HG02852 (cell line): Measurements from ENCODE around the gene HRC.
"Not testable (repeated sequence)": the region's sequence is repeated elsewhere in the genome, so short reads cannot be mapped to it uniquely, and the experiment has no call there.

Source experiments
- ATAC-seq: cut with Tn5 transposase; IDR thresholded peaks from one replicate; pipeline ENCODE4 v1.9.1; 2021; ENCODE audit warnings: mild to moderate bottlenecking, moderate library complexity; ENCODE audit not compliant: unreplicated experiment

HRC gene

DNA sequence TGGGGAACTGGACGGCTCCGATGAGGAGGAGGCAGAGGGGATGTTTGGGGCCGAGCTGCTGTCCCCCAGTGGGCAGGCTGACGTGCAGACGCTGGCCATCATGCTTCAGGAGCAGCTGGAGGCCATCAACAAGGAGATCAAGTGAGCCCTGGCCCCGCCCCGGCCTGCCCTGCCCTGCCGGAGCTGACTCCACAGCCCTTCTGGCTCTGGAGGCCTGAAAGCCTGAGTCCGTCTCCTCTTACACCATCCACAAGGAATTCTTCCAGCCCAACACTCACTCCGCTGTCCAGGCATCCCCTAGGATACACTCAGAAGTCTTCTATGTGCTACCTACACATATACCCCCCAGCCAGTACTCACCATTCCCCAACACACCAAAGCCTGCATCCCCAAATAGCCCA, 18.4 kb downstream of the HRC start:
- no peak for ATAC-seq

DNA sequence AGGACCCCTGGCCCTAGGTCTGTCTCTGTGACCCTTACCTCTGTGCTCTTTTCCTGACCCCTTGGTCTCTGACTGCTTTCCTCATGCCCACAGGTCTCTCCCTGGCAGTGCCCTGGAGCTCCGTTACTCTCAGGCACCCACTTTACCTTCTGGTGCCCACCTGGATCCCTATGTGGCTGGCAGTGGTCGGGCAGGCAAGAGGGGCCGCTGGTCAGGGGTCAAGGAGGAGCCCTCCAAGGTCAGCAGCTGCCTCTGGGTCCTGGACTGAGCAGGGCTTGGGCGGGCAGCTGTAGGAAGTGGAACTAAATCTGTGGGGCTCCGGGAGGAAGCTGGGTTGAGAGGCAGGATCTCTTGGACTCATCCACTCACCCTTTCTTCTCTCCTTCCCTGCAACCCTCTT, 19.5 kb downstream of the HRC start:
- ATAC-seq = no peak

DNA sequence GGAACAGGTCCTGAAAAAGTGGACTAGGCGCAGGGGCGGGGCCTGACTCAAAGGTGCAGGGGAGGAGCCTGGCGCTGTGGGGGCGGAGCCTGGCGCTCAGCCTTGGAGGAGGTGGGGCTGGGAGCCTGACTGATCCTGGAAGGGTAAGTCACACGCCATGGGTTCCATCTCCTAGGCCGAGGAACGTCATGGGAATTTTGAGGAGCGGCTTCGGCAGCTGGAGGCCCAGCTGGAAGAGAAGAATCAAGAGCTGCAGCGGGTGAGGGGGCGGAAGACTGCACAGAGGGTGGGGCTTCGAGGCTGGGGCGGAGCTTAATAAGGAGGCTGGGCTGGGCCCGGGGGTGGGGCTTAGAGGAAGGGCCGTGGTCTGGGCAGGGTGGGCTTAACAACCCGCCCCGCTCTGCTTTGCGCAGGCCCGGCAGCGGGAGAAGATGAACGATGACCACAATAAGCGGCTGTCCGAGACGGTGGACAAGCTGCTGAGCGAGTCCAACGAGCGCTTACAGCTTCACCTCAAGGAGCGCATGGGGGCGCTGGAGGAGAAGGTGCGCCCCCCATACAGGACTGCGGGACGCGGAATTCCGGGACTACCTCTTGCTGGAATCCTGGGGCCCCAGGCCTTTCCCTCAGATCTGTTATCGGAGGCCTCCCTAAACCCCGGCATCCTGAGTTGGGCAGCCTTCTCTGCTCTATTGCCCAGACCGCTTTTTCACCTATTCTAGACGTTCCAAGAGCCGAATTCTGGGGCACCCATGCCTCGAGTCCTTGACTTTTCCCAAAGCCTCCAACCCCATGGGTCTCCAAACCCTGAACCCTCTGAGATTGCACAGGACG, 21.4 kb downstream of the HRC start:
- ATAC-seq = no peak

DNA sequence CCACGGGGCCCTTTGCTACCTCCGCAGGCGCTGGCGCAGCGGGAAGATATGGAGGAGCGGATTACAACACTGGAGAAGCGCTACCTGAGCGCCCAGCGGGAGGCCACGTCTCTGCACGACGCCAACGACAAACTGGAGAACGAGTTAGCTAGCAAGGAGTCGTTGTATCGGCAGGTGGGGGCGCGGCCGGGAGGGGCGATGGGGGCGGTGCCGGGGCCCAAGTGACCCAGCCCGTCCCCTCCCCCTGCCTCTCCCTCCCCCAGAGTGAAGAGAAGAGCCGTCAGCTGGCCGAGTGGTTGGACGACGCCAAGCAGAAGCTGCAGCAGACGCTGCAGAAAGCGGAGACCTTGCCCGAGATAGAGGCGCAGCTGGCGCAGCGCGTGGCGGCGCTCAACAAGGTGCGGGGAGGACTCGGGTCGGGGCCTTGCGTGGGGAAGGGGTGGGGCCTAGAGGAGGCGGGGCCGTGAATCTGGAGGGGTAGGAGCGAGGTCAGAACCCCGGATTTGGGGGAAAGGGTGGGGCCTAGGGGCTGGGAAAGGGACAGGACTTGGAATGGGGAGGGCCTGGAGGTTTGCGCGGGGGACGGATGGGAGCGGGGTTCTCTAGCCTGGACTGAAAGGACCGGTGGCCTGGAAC, 22.1 kb downstream of the HRC start:
- ATAC-seq = no peak

DNA sequence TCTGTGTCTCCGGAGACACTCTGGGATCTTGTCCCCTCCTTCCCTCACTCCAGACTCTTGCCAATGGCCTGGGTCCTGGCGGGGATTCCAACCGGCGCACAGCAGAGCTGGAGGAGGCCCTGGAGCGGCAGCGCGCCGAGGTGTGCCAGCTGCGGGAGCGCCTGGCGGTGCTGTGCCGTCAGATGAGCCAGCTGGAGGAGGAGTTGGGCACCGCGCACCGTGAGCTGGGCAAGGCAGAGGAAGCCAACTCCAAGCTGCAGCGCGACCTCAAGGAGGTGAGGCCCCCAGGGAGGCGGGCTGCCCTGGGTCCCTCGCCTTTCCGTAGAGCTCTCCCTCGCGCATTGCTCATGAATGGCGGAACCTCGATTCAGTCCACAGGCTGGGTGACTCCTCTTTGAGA, 24.9 kb downstream of the HRC start:
- no peak for ATAC-seq

DNA sequence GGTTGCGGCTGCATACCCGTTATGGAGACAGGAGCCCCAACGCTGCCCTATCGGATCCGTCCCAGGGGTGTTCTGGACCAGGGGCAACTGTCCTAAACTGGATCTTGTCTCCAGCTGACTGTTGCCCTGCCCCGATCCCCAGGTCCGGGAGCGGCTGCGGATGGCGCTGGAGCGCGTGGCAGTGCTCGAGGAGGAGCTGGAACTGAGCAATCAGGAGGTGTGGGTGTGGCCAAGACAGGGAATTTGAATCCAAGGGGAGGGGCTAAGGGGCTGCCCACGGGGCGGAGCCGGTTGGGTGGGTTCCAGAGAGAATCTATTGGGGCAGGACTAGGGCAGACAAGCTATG, 26.0 kb downstream of the HRC start:
- no peak for ATAC-seq

DNA sequence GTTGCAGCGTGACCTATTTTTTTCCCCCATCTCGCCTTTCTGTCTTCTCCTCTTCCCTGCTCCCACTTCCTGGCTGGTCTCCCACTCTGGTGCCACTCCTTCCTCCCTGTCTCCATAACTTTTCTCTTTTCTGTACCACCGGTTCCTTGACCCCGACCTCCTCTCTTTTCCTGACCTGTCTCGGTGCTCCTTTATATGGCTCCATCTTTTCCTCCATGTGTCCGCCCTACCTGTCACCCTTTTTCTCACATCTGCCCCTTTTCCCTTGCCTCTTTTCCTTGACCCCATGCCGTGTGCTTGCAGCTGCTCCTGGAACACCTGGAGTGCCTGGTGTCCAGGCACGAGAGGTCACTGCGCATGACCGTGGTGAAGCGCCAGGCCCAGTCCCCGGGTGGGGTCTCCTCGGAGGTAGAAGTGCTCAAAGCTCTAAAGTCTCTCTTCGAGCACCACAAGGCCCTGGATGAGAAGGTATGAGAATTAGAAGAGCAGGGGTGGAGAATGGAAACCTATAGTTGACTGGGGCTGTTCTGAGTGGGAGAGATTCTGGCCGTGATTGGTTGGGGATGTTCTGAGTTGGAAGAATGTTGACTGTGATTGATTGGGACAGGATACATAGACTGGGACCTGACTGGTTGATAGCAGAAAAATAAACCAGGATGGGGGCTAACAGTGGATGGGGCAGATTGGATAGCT, 26.5 kb downstream of the HRC start:
- no peak for ATAC-seq

DNA sequence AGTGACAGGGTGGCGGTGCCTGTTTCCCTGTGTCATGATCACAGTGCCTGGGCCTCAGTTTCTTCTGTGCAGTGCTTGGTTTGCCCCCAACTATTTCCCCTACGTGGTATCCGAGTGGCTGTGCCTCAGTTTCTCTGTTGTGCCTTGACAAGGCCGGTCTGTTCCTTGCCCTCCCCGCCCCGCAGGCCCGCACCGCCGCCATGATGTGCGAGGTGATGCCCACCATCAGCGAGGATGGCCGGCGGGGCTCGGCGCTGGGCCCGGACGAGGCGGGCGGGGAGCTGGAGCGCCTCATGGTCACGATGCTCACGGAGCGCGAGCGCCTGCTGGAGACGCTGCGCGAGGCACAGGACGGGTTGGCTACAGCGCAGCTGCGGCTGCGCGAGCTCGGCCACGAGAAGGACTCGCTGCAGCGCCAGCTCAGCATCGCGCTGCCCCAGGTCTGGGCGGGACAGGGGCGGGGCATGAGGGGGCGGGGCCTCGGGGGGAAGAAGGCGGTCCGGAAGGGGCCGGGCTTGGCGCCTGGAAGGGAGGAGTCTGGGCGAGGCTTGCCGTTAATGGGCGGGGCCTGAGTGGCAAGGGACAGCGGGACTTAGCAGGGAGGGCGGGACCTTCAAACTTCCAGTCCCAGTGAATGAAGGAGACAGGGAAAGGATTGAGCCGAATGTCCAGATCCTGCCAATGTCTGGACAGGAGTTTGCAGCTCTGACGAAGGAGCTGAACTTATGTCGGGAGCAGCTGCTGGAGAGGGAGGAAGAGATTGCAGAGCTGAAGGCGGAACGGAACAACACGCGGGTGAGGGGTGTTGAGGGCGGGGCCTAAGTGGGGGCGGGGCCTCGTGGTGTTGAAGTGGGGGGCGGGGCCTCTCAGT, 27.3 kb downstream of the HRC start:
- ATAC-seq = peak; percentile 91

DNA sequence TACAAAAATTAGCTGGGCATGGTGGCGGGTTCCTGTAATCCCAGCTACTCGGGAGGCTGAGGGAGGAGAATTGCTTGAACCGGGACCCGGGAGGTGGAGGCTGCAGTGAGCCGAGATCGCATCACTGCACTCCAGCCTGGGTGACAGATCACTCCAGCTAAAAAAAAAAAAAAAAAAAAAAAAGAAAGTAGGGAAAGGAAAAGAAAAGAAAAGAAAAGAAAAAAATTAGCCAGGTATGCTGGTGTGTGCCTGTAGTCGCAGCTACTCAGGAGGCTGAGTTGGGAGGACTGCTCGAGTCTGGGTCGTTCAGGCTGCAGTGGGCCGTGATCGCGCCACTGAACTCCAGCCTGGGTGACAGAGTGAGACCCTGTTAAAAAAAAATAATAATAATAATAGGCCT, 28.0 kb downstream of the HRC start:
- not testable (repeated sequence) for ATAC-seq

DNA sequence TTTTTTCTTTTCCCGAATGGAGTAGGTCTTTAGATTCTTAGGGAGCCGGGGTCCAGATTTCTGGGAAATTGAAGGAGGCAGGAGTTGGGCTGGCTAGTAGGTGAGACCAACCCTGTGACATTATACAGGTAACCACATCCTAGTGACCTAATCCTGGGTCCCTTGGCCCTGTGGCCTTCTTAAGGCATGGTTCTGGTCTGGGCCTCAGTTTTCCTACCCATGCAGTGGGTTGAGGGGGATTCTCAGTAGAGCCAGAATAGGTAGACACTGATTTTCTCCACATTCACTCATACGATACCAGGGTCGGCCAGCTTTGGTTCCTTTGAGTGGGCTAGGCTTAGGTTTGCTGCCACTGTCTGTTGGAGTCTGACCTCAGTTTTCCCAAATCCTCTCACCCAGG, 28.6 kb downstream of the HRC start:
- ATAC-seq = no peak

DNA sequence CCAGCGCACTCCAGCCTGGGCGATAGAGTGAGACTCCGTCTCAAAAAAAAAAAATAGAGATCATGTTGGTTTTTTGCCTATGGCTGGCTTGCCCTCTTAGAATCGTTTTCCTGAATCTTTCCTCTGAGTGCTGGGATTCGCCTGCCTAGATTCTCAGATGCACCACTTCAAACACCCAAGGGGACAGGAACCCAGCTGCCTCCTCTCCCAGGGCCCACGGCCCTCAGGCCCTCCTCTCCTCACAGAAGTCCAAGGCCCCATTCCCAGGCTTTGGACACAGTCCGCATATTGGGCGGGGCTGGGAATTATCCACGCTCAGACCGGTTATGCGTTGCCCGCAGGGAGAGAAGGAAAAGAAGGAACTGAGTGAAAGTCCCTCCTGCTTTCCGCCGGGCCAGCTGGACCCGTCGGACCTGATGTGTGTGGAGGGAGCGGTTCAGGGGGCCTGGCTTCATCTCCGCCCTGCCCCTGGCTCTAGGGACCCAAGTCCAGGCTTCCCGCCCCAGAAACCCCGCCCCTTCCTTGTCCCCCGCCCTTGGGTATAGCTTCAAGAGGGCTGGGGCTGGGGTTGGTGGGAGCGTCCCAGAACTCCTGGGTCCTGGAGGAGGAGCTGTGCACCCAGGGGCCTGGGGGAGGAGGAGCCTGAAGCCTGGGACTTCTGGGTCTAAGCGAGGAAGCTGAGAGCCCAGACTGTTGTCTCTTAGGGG, 30.0 kb downstream of the HRC start:
- ATAC-seq = no peak

DNA sequence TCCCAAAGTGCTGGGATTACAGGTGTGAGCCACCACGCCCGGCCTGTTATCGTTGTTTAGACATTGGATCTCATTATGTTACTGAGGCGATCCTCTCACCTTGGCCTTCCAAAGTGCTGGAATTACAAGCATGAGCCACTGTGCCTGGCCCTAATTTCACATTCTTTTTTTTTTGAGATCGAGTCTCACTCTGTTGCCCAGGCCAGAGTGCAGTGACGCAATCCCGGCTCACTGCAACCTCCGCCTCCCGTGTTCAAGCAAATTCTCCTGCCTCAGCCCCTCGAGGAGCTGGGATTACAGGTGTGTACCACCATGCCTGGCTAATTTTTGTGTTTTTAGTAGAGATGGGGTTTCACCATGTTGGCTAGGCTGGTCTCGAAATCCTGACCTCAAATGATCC, 31.9 kb downstream of the HRC start:
- not testable (repeated sequence) for ATAC-seq

DNA sequence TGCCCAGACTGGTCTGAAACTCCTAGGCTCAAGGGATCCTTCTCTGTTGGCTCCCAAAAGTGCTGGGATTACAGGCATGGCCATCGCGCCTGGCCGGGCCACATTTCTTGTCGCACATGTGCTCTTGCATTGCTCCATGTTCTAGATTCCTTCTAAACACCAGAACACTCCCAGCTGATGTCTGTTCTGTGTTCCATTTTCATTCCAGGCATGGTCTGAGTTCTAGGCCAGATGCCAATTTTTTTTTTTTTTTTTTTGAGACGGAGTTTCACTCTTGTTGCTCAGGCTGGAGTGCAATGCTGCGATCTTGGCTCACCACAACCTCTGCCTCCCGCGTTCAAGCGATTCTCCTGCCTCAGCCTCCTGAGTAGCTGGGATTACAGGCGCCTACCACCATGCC, 33.4 kb downstream of the HRC start:
- not testable (repeated sequence) for ATAC-seq

DNA sequence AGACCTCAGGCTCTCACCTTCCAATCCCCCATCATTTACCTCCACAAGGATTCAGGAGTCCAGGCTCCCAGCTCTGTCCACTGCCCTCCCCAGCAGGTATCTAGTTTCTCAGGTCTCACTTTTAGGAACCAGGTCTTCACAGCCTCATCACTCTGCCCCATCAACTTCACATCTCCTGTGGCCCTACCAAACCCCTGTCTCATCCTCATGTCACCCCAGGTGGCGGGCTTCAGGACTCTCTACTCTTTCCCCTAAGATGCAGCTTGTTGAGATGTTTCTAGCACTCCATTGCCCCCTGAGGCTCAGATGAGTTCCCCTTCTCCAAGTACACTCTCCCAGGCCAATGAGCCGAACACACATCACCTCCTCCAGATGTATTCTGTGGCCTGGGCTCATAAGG, 34.3 kb downstream of the HRC start:
- no peak for ATAC-seq

DNA sequence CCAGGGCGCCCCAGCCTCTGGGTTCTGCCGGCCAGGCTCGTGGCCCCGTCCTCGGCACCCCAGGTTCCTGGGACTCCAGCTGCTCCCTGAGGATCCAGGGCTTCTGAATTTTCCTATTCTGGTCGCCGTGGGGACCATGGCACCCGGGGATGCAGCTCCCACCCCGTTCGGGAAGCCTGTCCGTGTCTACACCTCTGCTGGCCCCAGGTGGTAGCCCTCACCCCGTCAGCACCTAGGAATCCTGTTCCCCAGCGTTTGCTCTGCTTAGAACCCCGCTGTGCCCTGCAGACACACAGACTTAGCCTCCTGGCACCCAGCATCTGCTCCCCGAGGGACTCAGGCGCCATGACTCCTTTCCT, 34.9 kb downstream of the HRC start:
- ATAC-seq = no peak

DNA sequence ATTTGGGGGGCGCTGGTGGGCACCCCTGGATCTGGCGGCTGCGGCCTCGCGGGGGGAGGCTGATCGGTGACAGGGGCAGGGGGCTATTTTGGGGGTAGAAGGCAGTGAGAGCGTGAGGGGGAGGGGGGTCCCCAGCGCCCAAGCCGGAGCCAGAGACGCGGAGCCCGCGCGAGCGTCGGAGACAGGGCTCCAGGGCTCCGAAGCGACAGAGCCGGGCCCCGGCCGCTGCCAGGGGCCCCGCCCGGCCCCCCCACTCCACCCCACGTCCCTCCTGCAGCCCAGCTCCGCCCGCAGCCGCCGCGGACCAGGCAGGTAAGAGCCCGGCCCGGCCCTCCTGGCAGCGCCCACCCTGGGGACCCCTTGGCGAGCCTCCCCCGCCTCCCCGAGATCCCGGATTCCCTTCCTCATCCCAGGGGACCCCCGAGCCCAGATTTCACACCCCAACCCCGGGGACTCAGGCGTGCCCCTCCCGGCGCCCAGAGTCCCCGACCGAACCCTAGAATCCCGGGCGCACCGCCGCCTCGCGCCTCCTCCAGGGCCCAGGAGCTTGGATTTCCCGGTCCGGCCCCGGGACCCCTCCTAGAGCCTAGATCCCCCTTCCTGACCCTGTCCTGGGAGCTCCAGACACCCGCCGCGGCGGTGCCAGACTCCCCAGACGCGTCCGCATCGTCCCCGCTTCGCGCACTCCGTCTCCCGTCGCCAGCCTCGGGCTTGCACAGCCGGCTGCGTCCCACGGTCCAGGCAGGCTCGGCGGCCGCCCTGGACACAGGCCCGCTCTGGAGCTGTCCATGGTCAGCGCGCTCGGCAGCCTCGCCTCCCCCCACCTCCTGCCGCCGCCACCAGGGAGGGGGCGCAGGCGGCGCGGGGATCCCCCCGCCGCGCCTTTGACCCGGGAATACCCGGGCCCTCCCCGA, 35.5 kb downstream of the HRC start, which contains the start of gene PPFIA3:
PPFIA3 (plus strand) TSS at position 134 of the 914 bp plus-strand sequence. CDS start 8,330 bp downstream, outside the sequence.
- ATAC-seq = no peak

DNA sequence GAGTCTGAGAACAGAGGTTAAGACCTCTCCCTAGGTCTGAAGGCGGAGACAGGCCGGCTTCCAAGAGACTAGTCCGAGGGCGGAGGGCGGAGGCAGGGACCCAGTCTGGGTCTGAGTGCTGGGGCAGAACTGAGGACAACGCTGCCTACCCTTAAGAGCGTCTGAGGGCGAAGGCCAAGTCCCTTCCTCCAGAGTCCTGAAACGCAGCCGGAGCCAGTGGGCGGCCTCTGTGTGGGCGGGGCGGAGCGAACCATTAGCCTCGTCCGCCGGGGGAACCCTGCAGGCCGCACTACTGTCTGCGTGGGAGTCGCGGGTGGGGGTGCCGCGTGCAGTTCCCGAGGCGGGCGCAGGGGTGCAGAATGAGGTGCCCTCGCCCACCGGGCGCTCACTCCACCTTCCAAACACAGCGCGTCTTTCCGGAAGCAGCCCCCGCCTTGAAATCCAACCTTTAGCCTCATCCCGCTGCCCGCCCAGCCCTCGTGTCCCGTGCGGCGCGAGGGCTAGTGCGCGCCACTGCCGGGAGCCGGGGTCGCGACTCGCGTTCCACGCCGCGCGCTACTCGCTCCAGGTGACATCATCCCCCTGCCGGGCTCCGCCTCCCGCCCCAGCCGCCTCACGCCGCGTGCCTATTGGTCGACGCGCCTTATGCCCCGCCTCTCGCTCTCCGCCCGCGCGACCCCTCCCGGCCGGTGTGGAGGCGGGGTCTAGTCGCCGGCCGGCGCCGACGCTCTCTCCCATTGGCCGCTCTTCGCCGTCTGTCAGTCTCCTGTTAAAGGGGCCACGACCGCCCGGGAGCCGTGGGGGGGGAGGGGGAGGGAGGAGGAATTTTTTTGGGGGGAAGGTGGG, 36.4 kb downstream of the HRC start, which contains the start of gene C19orf73:
C19orf73 (minus strand) TSS at position 579 of the 846 bp plus-strand sequence; CDS start at position 458, 121 bp downstream.
- peak; percentile 70 for ATAC-seq
